Activated CD8-positive, alpha-beta memory T cell treated with anti-CD3 and anti-CD28 coated beads, Interleukin-2, amount 50 U/mL, for 48 hours (primary cell): ENCODE measurements around the gene SLC25A18.

ENCODE experiments used
- DNase-seq: peaks from one replicate; pipeline ENCODE4 v3.0.0-alpha.2; 2020

Gene SLC25A18

GRCh38 chr22:17570851-17571631 is 7.7 kb downstream of the SLC25A18 start:
- DNase-seq: no peak

GRCh38 chr22:17575151-17575550 is 11.9 kb downstream of the SLC25A18 start:
- no peak for DNase-seq

GRCh38 chr22:17575681-17576080 is 12.4 kb downstream of the SLC25A18 start:
- DNase-seq: no peak

DNA sequence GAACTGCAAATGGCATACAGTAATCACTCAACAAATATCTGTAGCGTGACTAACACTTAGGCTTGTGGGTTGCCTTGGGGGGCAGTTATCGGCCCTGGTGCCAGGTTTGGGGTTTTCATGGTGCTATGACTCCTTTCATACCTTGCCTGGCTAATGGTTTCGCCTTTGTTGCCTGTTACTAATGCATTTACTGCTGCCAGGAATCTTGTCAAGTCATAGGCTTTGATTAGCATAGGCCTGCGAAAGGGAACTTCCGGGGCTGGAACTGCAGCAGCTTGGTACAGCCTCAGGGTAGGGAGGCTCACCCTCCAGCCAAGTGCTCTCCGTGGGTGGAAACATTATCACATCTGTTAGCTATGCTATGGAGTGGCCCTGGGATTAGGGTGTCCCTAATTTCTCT is 13.2 kb downstream of the SLC25A18 start:
- no peak for DNase-seq

DNA sequence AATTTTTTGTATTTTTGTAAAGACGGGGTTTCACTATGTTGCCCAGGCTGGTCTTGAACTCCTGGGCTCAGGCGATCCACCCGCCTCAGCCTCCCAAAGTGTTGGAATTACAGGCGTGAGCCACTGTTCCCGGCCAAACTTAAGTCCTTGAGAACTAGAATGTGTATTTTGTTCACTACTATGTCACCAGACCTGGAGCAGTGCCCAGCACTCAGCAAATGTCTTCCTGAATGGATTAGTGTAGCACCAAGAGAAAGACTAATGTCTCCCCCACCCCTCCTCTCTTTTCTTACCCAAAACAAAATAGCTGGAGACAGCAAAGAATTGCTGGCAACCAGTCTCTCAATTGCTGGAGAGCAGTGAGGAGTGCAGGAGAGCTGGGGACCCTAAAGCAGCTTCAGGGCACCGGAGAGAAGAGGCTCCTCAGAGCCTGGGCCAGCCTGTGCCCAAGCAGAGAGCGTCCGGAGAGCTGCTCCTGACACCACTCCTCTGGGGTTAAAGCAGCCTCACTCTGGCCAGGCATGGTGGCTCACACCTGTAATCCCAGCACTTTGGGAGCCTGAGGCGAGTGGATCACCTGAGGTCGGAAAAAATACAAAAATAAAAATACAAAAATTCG is 14.9 kb downstream of the SLC25A18 start:
- no peak for DNase-seq

DNA sequence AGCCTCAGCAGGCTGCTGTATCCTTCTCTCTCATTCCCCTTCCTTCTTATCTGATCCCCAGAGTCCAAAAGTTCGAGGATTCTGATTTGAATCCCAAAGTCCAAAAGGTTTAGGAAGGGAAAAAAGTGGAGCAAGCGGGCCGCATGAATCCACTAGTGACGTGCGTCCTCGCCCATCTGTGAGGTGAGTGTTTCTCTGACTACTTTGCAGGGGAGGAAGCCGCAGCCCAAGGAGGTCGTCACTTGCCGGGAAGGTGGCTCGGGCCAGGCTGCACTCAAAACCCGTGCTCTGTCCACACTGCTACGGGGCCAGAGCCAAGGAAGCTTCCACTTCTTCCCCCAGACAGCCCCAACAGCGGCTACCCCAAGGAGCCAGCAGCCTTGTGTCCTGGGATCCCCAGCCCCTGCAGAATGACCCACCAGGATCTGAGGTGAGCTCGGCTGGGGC is 16.3 kb downstream of the SLC25A18 start:
- no peak for DNase-seq

GRCh38 chr22:17580441-17581031 is 17.2 kb downstream of the SLC25A18 start:
- no peak for DNase-seq

DNA sequence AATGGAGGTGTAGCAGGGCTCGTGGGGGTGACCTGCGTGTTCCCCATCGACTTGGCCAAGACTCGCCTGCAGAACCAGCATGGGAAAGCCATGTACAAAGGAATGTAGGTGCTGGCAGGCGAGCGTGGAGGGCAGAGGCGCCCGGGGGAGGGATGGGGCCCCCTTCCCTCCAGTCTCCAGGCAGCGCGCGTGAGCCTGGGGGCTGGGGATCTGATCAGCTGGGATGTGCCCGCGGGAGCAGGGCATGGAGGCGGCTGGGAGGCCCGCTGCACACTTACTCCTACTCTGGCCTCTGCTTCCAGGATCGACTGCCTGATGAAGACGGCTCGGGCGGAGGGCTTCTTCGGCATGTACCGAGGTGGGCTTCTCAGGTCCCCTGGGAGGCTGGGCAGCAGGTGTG is 17.8 kb downstream of the SLC25A18 start:
- DNase-seq: no peak

- DNase-seq: no peak
Observed at GRCh38 chr22:17581631-17582030, 18.3 kb downstream of the SLC25A18 start.

- DNase-seq: no peak
Observed at GRCh38 chr22:17583151-17583550, 19.9 kb downstream of the SLC25A18 start.

DNA sequence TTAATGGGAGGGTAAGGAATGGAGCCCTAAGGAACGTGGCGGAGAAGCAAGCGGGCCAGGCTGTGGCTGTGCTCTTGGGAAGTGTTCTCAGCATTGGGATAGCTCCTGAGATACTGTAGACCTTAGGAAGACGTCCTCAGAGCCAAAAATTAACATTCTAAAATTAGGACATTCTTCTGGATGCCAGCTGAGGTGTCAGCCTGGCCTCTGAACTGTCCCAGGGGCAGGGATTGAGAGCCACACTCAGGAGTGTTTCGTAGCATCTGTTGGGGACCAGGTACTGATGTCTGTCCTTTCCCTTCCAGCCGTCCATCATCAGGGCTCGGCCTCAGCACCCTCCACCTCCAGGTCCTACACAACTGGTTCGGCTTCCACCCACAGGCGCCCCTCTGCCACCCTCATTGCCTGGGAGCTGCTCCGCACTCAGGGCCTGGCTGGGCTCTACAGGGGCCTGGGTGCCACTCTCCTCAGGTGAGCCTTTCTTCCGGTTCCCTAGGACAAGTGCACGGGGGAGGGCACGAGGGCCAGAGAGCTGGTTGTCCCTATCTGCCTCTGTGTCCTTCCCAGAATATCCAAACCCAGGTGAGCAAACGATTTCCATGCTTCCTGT is 23.6 kb downstream of the SLC25A18 start:
- no peak for DNase-seq

DNA sequence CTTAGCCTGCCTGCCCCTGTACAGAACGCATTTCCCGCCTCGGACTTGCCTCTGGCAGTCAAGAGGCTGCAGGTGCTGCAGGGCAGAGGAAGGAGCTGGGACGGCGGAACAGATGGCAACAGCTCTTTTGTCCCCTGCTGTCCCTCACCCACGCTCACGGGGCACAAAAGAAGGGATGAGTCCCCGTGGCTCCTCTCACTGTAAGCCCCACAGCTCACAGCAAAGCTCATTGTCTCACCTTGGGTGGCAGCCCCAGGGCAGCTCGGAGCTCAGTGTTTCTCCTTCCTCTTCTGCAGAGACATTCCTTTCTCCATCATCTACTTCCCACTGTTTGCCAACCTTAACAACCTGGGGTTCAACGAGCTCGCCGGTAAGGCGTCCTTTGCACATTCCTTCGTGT is 24.3 kb downstream of the SLC25A18 start:
- DNase-seq: no peak

GRCh38 chr22:17588606-17589005 is 25.3 kb downstream of the SLC25A18 start:
- no peak for DNase-seq

DNA sequence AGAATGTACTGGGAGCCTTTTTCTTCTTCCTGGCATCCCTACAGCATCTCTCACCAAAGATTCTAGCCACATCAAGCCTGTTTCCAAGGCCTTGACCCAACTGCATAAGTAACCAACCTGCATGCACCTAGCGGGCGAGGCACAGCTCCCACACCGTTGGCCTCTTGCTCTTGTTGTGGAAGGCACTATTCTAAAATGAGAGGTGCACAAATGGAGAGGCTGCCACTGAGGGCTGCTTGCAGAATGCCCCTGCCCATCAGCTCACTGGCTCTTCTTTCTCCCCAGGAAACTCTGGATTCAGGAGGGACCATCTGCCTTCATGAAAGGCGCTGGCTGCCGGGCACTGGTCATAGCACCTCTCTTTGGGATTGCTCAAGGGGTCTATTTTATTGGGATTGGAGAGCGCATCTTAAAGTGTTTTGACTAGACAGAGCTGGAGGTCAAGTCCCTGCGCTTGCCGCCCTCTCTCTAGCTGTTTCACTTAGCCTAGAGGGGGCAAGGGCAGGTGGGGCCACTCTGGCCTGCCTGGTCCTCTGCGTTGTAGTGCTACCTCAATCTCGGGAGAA is 26.6 kb downstream of the SLC25A18 start:
- DNase-seq: no peak

GRCh38 chr22:17590586-17590985 is 27.3 kb downstream of the SLC25A18 start:
- no peak for DNase-seq

- DNase-seq: no peak
Observed at GRCh38 chr22:17592201-17592600, 28.9 kb downstream of the SLC25A18 start.

DNA sequence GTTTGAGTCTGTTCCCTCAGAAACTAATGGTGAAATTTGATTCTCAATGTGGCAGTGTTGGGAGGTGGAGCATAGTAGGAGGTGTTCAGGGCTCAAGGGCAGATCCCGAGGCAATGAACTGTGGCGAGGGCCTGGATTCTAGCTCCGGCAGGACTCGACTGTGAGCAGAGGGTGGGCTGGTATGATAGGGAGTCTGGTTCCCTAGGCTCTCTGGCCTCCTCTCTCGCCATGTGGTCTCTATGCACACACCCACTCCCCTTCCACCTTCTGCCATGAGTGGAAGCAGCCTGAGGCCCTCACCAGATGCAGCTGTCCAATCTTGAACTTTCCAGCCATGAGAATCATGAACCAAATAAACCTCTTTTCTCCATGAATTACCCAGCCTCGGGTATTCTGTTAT is 32.9 kb downstream of the SLC25A18 start:
- no peak for DNase-seq

- DNase-seq: no peak
Observed at GRCh38 chr22:17597217-17597616, 33.9 kb downstream of the SLC25A18 start.

DNA sequence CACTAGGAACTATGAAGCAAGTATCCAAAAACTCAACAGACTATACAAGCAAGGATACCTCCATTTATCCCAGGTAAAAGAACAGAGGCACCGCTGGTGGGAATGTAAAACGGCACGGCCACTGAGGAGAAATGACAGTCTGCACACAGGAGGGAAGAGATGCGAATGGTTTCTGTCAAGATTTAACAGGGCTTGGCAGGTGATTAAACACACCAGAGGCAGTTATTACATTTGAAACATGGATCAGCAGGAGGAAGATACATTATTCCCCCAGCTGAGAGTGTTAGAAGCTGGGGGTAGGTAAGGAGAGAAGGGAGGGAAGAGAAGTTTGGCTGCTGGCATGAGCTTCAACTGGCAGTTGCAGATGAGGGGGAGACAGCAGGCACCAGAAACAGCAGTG is 35.0 kb downstream of the SLC25A18 start:
- DNase-seq: no peak

DNA sequence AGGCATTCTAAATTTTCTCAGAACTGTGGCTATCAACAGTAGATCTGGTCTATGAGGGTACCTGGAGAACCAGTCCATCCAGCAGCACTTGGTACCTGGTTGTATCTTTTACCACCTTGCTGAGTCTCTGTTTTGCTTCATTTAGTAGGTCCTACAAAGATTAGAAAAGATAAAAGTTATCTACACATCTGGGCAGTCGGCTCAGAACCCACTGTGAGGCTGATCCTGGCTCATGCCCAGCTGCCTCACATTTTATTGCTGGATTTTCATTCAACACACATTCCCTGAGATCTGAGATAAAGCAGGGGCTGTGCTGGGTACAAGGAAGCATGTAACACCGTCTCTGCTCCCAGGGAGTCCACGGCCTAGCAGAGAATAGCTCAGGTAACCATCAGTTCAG is 37.7 kb downstream of the SLC25A18 start:
- no peak for DNase-seq

- no peak for DNase-seq
Observed at GRCh38 chr22:17603668-17604067, 40.4 kb downstream of the SLC25A18 start.

DNA sequence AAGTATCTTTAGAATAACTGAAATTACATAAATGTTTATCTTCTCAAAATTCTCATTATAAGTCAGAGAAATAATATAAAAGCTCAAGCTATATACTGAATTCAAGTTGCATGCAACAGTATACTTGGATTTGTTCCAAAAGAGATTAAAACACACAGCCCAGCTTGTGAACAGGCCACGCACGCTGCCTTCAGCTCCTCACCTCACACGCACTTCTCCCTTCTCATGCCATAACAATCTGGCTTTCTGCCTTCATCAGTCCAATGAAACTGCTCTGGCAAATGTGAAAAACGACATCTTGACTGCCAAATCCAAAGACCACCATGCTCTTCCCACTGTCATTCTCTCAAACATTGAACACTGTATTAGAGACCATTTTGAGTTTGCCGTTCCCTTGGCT is 43.2 kb downstream of the SLC25A18 start:
- no peak for DNase-seq

- DNase-seq: no peak
Observed at GRCh38 chr22:17607891-17608521, 44.7 kb downstream of the SLC25A18 start.
